ENCODE results near the gene SLC13A1.
A peak's percentile ranks its signal among the peaks of the same experiment; 100 is the strongest.
"Not testable (repeated sequence)": the region's sequence is repeated elsewhere in the genome, so short reads cannot be mapped to it uniquely, and the experiment has no call there.

SLC13A1 gene

GRCh38 chr7:123125231-123125630 is 74.5 kb downstream of the SLC13A1 start:
- DNase-seq = no peak

- peak in 1 of 2 experiments; percentile 32 for DNase-seq
Observed at GRCh38 chr7:123122916-123123315, 76.9 kb downstream of the SLC13A1 start.

DNA sequence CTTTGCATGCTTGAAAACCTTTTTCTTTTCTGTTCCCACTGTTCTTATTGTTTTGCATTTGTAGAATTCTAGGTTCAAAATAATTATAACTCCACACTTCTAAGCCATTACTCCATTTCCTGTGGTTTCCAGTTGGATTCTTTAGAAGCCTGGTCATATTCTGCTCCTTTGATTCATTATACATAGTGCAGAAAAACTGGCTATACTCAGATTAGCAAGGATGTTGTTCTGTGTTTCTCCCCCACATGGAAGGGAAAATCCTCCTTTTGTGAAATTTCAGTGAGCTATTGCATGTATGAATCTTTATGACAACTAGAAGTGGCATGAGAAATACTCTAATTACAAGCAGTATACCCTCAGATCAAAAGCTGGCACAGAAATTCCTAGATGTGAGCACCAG is 79.5 kb downstream of the SLC13A1 start:
- DNase-seq = no peak

- no peak for DNase-seq
Observed at GRCh38 chr7:123115331-123115730, 84.4 kb downstream of the SLC13A1 start.

DNA sequence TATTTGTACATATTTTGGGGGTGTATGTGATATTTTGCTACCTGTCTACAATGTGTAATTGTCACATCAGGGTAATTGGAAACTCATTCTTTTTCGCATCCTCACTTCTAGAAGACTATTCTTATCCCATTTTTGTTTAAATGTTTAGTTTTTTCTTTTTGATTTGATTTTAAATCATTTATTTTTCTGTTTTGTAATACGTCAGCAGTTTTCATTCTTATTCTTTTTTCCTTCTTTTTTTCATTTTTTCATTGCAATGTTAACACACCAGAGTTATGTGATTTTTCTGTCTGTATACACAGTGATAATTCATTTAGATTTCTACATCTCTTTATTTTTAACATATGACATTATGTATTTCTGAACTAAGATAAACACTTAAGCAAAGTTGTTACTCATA is 85.5 kb downstream of the SLC13A1 start:
- no peak for DNase-seq

DNA sequence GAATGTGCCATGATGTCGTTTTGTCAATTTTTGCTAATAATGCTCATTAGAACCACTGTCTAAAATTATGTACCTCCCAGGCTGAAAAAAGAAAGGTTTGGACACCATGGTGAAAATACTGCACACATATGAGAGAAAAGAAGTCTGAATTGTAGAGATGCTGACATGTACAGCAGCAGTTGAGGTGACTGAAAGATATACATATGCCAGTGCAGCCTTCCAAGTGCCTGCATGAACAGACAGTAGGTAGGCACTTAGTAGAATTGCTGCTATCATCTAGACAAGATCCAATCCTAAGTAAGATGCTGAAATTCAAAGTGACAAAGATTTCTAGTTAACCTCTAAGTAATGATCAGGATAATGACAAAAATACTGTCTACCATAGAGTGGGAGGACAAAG is 86.9 kb downstream of the SLC13A1 start:
- DNase-seq = no peak

GRCh38 chr7:123099712-123100111 is 100.1 kb downstream of the SLC13A1 start:
- no peak for DNase-seq

- no peak for DNase-seq
Observed at GRCh38 chr7:123096976-123097375, 102.8 kb downstream of the SLC13A1 start.

DNA sequence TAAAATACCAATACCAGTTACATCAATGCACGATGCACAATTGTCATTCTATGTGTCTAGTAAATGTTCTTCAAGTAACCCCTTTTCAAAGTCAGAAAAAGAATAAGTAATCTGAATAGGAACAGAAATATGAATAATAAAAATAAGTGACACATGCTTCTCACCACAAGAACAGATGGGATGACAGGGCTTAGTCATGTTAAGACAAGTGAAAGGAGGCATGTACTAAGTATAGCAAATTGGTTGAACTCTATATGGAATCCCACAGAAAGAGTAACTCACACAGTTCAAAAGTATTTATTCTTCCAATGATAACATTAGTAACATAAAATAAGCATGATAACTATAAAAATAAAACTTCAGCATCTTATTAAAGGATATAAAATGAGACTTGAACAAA is 103.3 kb downstream of the SLC13A1 start:
- DNase-seq = no peak

DNA sequence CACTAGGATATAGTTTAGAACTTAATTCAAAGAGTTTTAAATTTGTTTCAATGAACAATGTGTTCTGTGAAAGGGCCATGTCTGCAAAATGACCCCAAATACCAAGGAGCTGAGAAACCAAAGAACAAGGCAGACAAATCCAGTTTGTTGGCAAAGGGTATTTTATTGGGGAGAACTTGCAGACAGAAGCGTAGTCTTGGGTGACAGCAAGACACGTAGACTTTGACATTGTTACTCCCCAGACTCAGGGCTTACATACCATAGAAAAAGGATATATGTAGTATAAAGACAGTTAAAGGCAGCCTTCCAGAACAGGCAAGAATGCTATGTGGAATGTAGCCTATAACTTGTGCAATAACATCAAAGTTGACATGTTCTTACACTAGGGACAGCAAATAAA is 109.3 kb downstream of the SLC13A1 start:
- no peak for DNase-seq

DNA sequence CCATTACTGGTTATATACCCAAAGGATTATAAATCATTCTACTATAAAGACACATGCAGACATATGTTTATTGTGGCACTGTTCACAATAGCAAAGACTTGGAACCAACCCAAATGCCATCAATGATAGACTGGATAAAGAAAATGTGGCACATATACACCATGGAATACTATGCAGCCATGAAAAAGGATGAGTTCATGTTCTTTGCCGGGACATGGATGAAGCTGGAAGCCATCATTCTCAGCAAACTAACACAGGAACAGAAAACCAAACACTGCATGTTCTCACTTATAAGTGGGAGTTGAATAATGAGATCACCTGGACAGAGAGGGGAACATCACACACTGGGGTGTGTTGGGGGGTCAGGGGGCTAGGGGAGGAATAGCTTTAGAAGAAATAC is 112.9 kb downstream of the SLC13A1 start:
- not testable (repeated sequence) for DNase-seq

DNA sequence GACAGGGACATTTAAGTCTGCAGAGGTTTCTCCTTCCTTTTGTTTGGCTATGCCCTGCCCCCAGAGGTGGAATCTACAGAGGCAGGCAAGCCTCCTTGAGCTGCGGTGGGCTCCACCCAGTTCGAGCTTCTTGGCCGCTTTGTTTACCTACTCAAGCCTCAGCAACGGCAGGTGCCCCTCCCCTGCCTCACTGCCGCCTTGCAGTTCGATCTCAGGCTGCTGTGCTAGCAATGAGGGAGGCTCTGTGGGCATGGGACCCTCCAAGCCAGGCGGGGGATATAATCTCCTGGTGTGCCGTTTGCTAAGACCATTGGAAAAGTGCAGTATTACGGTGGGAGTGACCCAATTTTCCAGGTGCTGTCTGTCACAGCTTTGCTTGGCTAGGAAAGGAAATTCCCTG is 114.9 kb downstream of the SLC13A1 start:
- DNase-seq = not testable (repeated sequence)

GRCh38 chr7:123079021-123079420 is 120.7 kb downstream of the SLC13A1 start:
- no peak for DNase-seq

GRCh38 chr7:123075838-123076467 is 123.8 kb downstream of the SLC13A1 start:
- no peak for DNase-seq

DNA sequence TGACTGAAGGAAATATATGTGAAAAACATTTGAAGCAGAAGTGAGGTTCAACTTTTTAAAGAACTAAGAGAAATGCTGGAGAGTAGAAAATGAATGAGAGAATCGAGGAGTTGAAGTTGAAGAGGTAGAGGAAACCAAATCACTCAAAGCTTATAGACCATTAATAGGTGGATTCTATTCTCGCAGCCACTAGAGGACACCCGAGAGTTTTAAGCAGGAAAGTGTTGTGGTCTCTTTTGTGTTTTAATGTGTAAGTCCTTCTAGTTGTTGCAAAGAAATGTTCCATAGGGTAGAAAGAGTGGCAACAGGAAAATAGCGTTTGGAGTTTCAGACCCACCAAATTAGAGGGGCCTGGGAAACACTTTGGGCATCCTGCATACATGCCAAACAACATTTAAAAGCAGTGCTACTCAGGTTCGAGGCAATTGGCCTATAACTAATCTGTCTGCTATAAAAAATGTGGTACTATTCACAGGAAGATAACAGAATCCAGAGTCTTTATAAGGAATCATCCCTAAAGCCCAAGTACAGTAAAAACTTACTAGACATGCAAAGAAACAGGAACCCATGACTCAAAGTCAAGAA is 129.0 kb downstream of the SLC13A1 start:
- peak in 1 of 2 experiments; percentile 57 for DNase-seq

- DNase-seq = no peak
Observed at GRCh38 chr7:123067814-123068213, 132.0 kb downstream of the SLC13A1 start.

Data from NCI-H526 (cell line).